GM12873 (cell line): ENCODE results near the gene C10orf53.

Source experiments
- CTCF ChIP-seq: IDR thresholded peaks from 2 replicates; pipeline ENCODE4 v1.5.1; 2012; ENCODE audit warnings: low read depth, mild to moderate bottlenecking, moderate library complexity, low read length, control low read depth; ENCODE audit not compliant: insufficient read depth; ENCODE audit errors: missing control alignments

C10orf53 gene

GRCh38 chr10:49662169-49662830 is 17.2 kb upstream of the C10orf53 start:
- no peak for TF ChIP-seq CTCF

DNA sequence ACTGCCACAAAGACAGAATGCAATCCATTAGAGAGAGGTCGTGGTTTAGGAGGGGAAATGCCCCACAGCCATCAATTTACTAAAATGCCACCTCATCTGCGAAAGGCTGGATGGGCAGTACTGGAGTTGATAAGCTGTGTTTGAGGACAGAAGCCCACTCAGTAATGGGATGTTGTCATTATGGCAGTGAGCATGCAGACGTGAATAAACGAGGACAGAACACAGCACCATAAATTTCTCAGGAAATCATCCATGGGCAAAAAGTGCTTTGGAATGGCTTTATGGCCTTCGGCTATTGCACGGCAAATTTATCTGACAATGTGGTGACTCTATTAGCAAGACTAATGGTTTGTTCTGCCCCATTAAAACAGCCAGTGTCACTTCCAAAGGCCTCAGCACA is 15.9 kb upstream of the C10orf53 start:
- no peak for TF ChIP-seq CTCF

DNA sequence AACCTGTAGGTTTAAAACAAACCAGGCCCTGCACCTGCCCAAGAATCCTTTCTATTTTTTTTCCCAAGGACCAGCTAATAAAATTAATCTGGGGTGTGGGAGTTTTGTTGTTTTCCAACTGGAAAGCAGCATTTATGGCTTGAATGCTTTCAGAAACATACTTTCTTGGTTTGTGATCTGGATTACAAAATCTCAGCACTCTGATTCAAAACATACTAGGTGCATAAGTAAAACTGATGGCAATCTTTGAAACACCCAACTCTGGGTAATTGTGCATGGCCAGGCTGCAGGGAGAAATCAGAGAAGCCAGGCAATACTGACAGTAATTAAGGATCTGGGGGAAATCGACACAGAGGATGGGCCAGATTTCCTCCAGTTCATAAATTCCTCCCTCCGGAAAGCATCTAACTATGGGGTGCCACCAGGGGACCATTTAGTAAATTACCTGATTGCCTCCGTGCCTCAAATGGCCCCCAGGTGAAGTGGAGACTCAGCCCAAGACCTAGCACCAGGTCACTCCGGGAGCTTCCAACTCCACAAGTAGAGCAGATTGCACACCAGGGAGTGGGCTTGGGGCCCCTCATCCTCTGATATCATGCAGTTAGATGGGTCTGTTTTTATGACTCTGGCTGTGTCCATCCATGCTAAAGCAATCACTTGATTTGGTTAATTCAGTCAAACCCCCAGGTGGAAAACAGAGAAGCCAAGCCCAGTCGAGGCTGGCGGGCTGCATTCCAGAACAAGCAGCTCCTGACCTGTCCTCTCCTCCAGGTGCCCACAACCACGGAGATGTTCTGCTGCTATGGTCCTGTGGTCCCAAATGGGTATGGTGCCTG is 15.2 kb upstream of the C10orf53 start:
- TF ChIP-seq CTCF = no peak

DNA sequence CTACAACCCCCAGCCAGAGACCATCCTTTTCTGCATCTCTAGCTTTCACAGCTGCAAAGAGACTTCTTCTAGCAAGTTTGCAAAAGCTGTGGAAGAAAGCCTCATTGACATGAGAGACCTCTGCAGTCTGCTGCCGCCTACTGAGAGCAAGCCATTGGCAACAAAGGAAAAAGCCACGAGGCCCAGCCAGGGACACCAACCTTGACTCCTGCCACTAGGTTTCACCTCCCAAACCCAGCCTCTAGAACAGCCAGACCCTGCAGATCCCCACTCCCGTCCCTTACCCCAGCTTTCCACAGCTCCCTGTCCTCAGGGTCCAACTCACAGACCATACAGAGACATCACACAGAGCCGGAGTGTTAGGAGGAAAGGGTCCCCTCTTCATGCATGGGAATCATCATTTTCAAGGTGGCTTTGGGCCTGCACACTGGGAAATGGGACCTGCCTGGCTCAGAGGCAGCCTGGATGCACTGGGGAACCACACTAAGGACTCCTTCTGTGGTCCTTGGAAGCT is 14.6 kb upstream of the C10orf53 start:
- no peak for TF ChIP-seq CTCF

DNA sequence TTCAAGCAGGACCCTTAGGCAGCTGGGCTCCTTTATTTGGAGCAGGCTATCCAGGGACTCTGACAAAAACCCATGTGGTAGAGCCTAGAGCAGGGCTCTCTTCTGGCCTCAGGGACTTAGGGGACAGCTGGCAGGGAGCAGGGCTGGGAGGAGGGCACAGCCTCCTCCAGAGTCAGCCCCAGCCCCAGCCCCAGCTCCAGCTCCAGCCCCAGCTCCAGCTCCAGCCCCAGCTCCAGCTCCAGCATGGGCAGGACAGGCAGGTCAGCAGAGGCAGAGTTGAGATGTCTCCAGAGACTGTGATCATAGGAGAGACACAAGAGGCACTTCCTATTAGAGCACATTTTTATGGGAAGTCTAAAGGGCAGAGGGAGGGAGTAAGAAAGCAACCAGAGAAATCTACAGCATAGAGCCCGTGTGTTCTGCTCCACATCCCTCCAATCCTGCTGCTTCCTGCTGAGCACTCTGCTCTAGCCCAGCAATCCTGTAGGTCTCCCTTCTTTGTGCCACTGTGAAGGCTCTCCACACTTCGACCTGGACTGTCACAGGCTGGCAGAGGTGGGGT is 13.3 kb upstream of the C10orf53 start:
- TF ChIP-seq CTCF = no peak

DNA sequence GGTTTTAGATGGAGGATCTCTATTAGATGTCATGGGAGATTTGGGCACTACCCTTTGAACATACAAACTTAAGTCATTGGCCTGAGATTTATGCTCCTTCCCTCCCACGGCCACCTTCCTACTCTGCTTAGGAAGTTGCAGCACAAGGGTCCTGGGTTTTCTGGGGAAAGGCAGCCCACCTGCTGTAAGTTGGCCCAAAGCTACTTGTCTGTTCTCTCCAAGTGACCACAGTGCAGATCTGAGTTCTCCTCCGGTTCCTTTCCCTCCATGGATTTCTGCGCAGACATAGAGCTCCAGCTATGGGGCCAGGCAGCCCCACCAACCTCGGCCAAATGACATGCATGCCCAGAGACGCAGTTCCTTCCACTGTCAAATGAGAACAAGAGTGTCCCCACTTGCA is 12.8 kb upstream of the C10orf53 start:
- no peak for TF ChIP-seq CTCF

GRCh38 chr10:49667991-49668390 is 11.5 kb upstream of the C10orf53 start:
- no peak for TF ChIP-seq CTCF
